IPS-NIHi11 (cell line): Measurements from ENCODE around the gene INPP5J.
"Not testable (repeated sequence)": the region's sequence is repeated elsewhere in the genome, so short reads cannot be mapped to it uniquely, and the experiment has no call there.

Experiments
- DNase-seq: peaks from one replicate; pipeline ENCODE4 v3.0.0; 2012; ENCODE audit warnings: mixed read lengths, low spot score

INPP5J gene

GRCh38 chr22:31122532-31123291, at the start of gene INPP5J:
TSS of gene INPP5J (plus strand) at chr22:31122966. CDS start at chr22:31123015, 49 bp downstream.
- peak; percentile 88 for DNase-seq

- not testable (repeated sequence) for DNase-seq
Observed at GRCh38 chr22:31073125-31073524, 49.6 kb upstream of the INPP5J start.

- not testable (repeated sequence) for DNase-seq
Observed at GRCh38 chr22:31073545-31074145, 49.1 kb upstream of the INPP5J start.

- DNase-seq, result no peak
Observed at GRCh38 chr22:31075961-31076360, 46.8 kb upstream of the INPP5J start.

GRCh38 chr22:31077681-31078080, 45.1 kb upstream of the INPP5J start:
- no peak for DNase-seq

- DNase-seq, result not testable (repeated sequence)
Observed at GRCh38 chr22:31078389-31078788, 44.4 kb upstream of the INPP5J start.

- peak; percentile 64 for DNase-seq
Observed at GRCh38 chr22:31079095-31079642, 43.6 kb upstream of the INPP5J start.

- no peak for DNase-seq
Observed at GRCh38 chr22:31080164-31080847, 42.5 kb upstream of the INPP5J start.

- peak; percentile 96 for DNase-seq
Observed at GRCh38 chr22:31080848-31081649, 41.7 kb upstream of the INPP5J start, which contains the start of gene SMTN. TSS of gene SMTN (plus strand) at chr22:31081318. CDS start at chr22:31083259, 1,941 bp downstream.

GRCh38 chr22:31081963-31082605, 40.7 kb upstream of the INPP5J start:
- no peak for DNase-seq

- DNase-seq, result peak; percentile 63
Observed at GRCh38 chr22:31082606-31083376, 40.0 kb upstream of the INPP5J start.

- no peak for DNase-seq
Observed at GRCh38 chr22:31083377-31083768, 39.4 kb upstream of the INPP5J start.

- DNase-seq, result no peak
Observed at GRCh38 chr22:31083923-31084810, 38.6 kb upstream of the INPP5J start.

- DNase-seq, result peak; percentile 93
Observed at GRCh38 chr22:31084811-31085492, 37.8 kb upstream of the INPP5J start.

GRCh38 chr22:31085493-31085824, 37.3 kb upstream of the INPP5J start:
- DNase-seq, result peak; percentile 59

- no peak for DNase-seq
Observed at GRCh38 chr22:31085928-31086327, 36.8 kb upstream of the INPP5J start.

- DNase-seq, result no peak
Observed at GRCh38 chr22:31086703-31087330, 35.9 kb upstream of the INPP5J start.

GRCh38 chr22:31087744-31088215, 35.0 kb upstream of the INPP5J start:
- DNase-seq, result no peak
